Breast epithelium (tissue), 4 donors: ENCODE data around the gene CADPS. TPM values are rescaled to one million over a fixed set of nuclear protein-coding genes. Genes with fewer than 3 reads are reported as not detected.
A peak's percentile ranks its signal among the peaks of the same experiment; 100 is the strongest.

Experiments used
- DNase-seq, 2 donors: peaks; one replicate each; pipeline ENCODE4 v3.0.0-alpha.2; 2019; ENCODE audit warnings: low spot score in 2 of 2
- H3K27ac ChIP-seq, 2 donors: fragments of 200-600 bp; sonication (generic) in 1 of 2; one replicate each; pipeline ENCODE4 v1.5.1; 2016 to 2019; ENCODE audit warnings: mild to moderate bottlenecking in 1 of 2
- H3K27me3 ChIP-seq, 2 donors: fragments of 200-600 bp; sonication (generic) in 1 of 2; one replicate each; pipeline versions ENCODE4 v1.5.1 to v1.6.0; 2017 to 2019; ENCODE audit warnings: control low read depth in 1 of 2, mild to moderate bottlenecking in 1 of 2
- H3K36me3 ChIP-seq: fragments of 200-600 bp; one replicate; pipeline ENCODE4 v1.5.1; 2019
- H3K4me1 ChIP-seq, 2 donors: fragments of 200-600 bp; sonication (generic); one replicate each; pipeline ENCODE4 v1.5.1; 2016 to 2019; ENCODE audit warnings: control low read depth in 1 of 2
- H3K4me3 ChIP-seq, 3 donors: fragments of 200-600 bp; sonication (generic); 1 replicate in 2 of 3; 2 replicates in 1 of 3; pipeline ENCODE4 v1.5.1; 2016 to 2019; ENCODE audit warnings: mild to moderate bottlenecking in 3 of 3, moderate library complexity in 2 of 3
- H3K9me3 ChIP-seq, 2 donors: fragments of 200-600 bp; sonication (generic) in 1 of 2; one replicate each; pipeline ENCODE4 v1.5.1; 2016 to 2019; ENCODE audit warnings: control low read depth in 1 of 2
- CTCF ChIP-seq, 3 donors: fragments of 450-650 bp; IDR thresholded peaks; one replicate each; pipeline ENCODE4 v1.5.1; 2016 to 2017; ENCODE audit warnings: antibody characterized with exemption in 3 of 3, mild to moderate bottlenecking in 3 of 3, moderate library complexity in 3 of 3
- POLR2A ChIP-seq: fragments of 450-650 bp; IDR thresholded peaks from one replicate; pipeline ENCODE4 v1.6.1; 2016; ENCODE audit warnings: antibody characterized with exemption, mild to moderate bottlenecking, moderate library complexity
- POLR2AphosphoS5 ChIP-seq, 3 donors: sonication (generic); formaldehyde crosslinking; IDR thresholded peaks; one replicate each; pipeline ENCODE4 v1.6.1; 2017; ENCODE audit warnings: antibody characterized with exemption in 3 of 3
- intact Hi-C: fragments of 100-400 bp; cut with DNase I; formaldehyde crosslinking; loops from one replicate; pipeline ENCODE4 v1.15.1; 2023; ENCODE audit warnings: low total_unique reads
- total RNA-seq, 3 donors: library from RNA; depleted of rRNA; stranded (reverse); fragments of >200 nt; gene quantifications; one replicate each; pipeline ENCODE4 v1.1.0, GENCODE V29; 2016

Gene CADPS
- total RNA-seq, 3 donors from 2014 or later: under 0.01 to 45.8 (median 0.15) TPM

GRCh38 chr3:62873761-62874710 lies 1.2 kb downstream of the CADPS start:
- Histone ChIP-seq H3K36me3 (no peaks in the 10 kb centered on the region), H3K9me3 (peaks cover 0 to 9% of the 10 kb centered on the region in 2 donors), H3K4me3 (peak overlapping the region; percentile 45 to 64 (median 63)), H3K27me3 (peaks cover 9 to 42% of the 10 kb centered on the region in 2 donors), H3K27ac (no peak overlapping the region), H3K4me1 (peaks cover 0 to 7% of the 10 kb centered on the region in 2 donors)
- no peak for DNase-seq
- intact Hi-C loops: no loop called here
- TF ChIP-seq CTCF (IDR thresholded peaks at IDR 0.05): no peak
- no peak for TF ChIP-seq POLR2AphosphoS5 (IDR thresholded peaks at IDR 0.05)
- TF ChIP-seq POLR2A: no peak

- peak overlapping the region; percentile 45 to 64 (median 63) for H3K4me3 ChIP-seq
- TF ChIP-seq CTCF (IDR thresholded peaks at IDR 0.05) (no peak), POLR2A (no peak), POLR2AphosphoS5 (IDR thresholded peaks at IDR 0.05) (no peak)
- intact Hi-C loops: no loop called here
- H3K4me1 ChIP-seq: peaks cover 0 to 7% of the 10 kb centered on the region in 2 donors
- no peaks in the 10 kb centered on the region for H3K36me3 ChIP-seq
- peaks cover 9 to 42% of the 10 kb centered on the region in 2 donors for H3K27me3 ChIP-seq
- no peak for DNase-seq
- no peak overlapping the region for H3K27ac ChIP-seq
- peaks cover 0 to 9% of the 10 kb centered on the region in 2 donors for H3K9me3 ChIP-seq
Observed at GRCh38 chr3:62873451-62873760, 1.8 kb downstream of the CADPS start.

- Histone ChIP-seq H3K9me3 (peaks cover 0 to 9% of the 10 kb centered on the region in 2 donors), H3K4me3 (no peak overlapping the region), H3K27me3 (peaks cover 9 to 40% of the 10 kb centered on the region in 2 donors), H3K4me1 (peaks cover 0 to 7% of the 10 kb centered on the region in 2 donors), H3K27ac (no peak overlapping the region), H3K36me3 (no peaks in the 10 kb centered on the region)
- intact Hi-C loops: no loop called here
- TF ChIP-seq CTCF (IDR thresholded peaks at IDR 0.05) (no peak), POLR2AphosphoS5 (IDR thresholded peaks at IDR 0.05) (no peak), POLR2A (no peak)
- DNase-seq: no peak
Observed at GRCh38 chr3:62872318-62872717, 2.9 kb downstream of the CADPS start.

- intact Hi-C loops: no loop called here
- Histone ChIP-seq H3K9me3 (no peaks in the 10 kb centered on the region), H3K4me3 (no peak overlapping the region), H3K36me3 (no peaks in the 10 kb centered on the region), H3K27ac (no peak overlapping the region), H3K27me3 (peaks cover 9 to 26% of the 10 kb centered on the region in 2 donors), H3K4me1 (peaks cover 0 to 7% of the 10 kb centered on the region in 2 donors)
- no peak for DNase-seq
- no peak for TF ChIP-seq CTCF (IDR thresholded peaks at IDR 0.05)
- TF ChIP-seq POLR2AphosphoS5 (IDR thresholded peaks at IDR 0.05): no peak
- no peak for TF ChIP-seq POLR2A
Observed at GRCh38 chr3:62870321-62870720, 4.9 kb downstream of the CADPS start.

- intact Hi-C loops: loop anchor here (5.0 kb wide), 1 partner anchor 286 kb away; no protein-coding TSS in a partner anchor
- Histone ChIP-seq H3K27ac (no peak overlapping the region), H3K9me3 (no peaks in the 10 kb centered on the region), H3K4me1 (no peaks in the 10 kb centered on the region), H3K36me3 (no peaks in the 10 kb centered on the region), H3K27me3 (peaks cover 0 to 3% of the 10 kb centered on the region in 2 donors), H3K4me3 (no peak overlapping the region)
- TF ChIP-seq POLR2AphosphoS5 (IDR thresholded peaks at IDR 0.05) (no peak), POLR2A (no peak), CTCF (IDR thresholded peaks at IDR 0.05) (no peak)
- no peak for DNase-seq
Observed at GRCh38 chr3:62863648-62864047, 11.6 kb downstream of the CADPS start.
